ENCODE measurements around the gene NECTIN4. TPM values are rescaled to one million over a fixed set of nuclear protein-coding genes. Genes with fewer than 3 reads are reported as not detected.
"Not testable (repeated sequence)": the region's sequence is repeated elsewhere in the genome, so short reads cannot be mapped to it uniquely, and the experiment has no call there.

NECTIN4 gene
- total RNA-seq, 1 donor from 2014 or later = not detected

DNA sequence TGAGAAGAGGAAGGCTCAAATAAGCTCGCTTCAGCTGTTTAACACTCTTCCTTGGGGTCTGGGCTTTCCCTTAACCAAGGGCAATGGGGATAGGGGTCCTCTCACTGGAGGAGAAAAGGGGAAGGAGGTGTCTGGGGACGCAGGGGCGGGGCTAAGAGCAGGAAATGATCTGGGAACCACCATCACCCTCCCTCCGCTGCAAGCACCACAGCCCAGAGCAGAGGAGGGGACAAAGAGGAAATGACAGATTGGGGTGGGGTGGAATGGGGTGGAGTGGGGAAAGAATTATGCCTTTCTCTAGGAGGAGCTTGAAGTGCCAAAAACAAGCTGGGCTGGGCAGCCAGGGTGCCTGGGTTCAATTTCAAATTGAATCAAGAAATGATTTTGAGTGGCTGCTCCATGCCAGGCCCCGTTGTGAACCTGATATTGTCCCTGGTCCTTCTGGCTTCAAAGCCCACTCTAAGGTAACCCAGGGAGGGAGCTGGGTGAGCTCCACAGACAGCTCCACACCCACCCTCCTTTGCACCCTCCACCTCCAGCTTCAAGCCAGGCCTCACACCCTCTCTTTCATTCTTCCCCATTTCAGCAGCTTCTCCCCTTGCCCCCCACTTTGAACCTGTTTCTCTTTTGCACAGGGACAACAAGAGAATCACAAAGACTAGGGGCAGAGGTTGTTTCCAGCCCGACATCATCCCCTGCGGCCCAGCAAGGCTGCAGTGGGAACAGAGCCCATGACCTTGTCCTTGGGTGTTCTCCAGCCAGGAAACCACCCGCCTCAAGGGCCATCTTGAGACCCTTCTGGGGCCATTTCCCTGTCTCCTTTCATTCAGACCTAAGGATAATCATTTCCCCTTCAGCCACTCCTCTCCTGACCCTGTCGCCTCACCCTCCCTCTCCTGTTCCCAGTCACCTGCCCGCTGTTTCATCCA is 20.8 kb downstream of the NECTIN4 start:
- no peaks in the 10 kb centered on the region for H3K27me3 ChIP-seq
- no peaks in the 10 kb centered on the region for H3K4me1 ChIP-seq
- DNase-seq (ENCODE audit: low spot score in 2 of 2) = peak; percentile 58 to 76
- intact Hi-C loops (cut with DNase I) = no loop called here
- H3K36me3 ChIP-seq = no peaks in the 10 kb centered on the region
- TF ChIP-seq, protein P1, sequence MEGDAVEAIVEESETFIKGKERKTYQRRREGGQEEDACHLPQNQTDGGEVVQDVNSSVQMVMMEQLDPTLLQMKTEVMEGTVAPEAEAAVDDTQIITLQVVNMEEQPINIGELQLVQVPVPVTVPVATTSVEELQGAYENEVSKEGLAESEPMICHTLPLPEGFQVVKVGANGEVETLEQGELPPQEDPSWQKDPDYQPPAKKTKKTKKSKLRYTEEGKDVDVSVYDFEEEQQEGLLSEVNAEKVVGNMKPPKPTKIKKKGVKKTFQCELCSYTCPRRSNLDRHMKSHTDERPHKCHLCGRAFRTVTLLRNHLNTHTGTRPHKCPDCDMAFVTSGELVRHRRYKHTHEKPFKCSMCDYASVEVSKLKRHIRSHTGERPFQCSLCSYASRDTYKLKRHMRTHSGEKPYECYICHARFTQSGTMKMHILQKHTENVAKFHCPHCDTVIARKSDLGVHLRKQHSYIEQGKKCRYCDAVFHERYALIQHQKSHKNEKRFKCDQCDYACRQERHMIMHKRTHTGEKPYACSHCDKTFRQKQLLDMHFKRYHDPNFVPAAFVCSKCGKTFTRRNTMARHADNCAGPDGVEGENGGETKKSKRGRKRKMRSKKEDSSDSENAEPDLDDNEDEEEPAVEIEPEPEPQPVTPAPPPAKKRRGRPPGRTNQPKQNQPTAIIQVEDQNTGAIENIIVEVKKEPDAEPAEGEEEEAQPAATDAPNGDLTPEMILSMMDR (IDR thresholded peaks at IDR 0.05) = no peak
- H3K4me3 ChIP-seq = peak overlapping the region in 1 of 2 donors; percentile 50
- peak overlapping the region; percentile 11 to 61 for H3K27ac ChIP-seq
- H3K9me3 ChIP-seq = no peaks in the 10 kb centered on the region

DNA sequence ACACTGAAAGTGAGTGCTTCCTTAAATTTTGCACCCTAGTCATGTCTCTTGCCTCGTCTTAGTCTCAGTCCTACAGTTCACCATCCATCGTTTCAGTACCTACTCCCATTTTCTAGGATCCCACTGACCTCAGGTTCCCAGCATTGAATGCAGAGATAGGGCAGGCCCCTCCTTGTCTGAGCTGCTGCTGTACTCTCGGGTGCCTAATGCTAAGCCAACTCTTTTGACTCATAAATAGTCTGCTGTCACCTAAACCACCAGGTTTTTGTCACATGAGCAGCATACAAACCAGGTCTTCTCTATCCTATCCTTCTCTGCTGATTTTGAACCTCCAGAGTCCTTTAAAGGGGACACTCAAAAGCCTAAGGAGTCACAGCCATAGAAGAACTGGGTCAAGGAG is 22.7 kb downstream of the NECTIN4 start:
- no peak for DNase-seq (ENCODE audit: low spot score in 2 of 2)
- H3K27ac ChIP-seq = no peak overlapping the region
- intact Hi-C loops (cut with DNase I) = no loop called here
- no peaks in the 10 kb centered on the region for H3K9me3 ChIP-seq
- no peak overlapping the region for H3K4me3 ChIP-seq
- no peaks in the 10 kb centered on the region for H3K36me3 ChIP-seq
- H3K4me1 ChIP-seq = no peaks in the 10 kb centered on the region
- TF ChIP-seq, protein P1 (IDR thresholded peaks at IDR 0.05) = no peak
- H3K27me3 ChIP-seq = no peaks in the 10 kb centered on the region

DNA sequence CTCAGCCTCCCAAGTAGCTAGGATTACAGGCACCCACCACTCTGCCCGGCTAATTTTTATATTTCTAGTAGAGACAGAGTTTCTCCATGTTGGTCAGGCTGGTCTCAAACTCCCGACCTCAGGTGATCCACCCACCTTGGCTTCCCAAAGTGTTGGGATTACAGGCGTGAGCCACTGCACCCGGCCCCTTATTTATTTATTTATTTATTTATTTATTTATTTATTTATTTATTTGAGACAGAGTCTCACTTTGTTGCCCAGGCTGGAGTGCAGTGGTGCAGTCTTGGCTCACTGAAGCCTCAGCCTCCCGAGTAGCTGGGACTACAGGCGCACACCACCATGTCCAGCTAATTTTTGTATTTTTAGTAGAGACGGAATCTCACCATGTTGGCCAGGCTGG is 23.7 kb downstream of the NECTIN4 start:
- H3K27ac ChIP-seq; H3K4me3 ChIP-seq; H3K4me1 ChIP-seq; intact Hi-C loops (cut with DNase I); H3K9me3 ChIP-seq; DNase-seq (ENCODE audit: low spot score in 2 of 2); H3K27me3 ChIP-seq; H3K36me3 ChIP-seq: not testable (repeated sequence)

DNA sequence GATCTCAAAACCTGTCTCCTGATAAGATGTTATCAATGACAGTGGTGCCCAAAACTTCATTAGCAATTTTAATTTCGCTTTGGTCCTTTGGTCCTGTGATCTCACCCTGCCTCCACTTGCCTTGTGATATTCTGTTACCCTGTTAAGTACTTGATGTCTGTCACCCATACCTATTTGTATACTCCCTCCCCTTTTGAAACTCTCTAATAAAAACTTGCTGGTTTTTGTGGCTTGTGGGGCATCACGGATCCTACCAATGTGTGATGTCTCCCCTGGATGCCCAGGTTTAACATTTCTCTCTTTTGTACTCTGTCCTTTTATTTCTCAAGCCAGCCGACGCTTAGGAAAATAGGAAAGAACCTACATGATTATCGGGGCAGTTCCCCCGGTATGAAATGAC is 25.4 kb downstream of the NECTIN4 start:
- DNase-seq (ENCODE audit: low spot score in 2 of 2); H3K4me1 ChIP-seq; H3K27me3 ChIP-seq; H3K9me3 ChIP-seq; H3K36me3 ChIP-seq; intact Hi-C loops (cut with DNase I); H3K4me3 ChIP-seq; H3K27ac ChIP-seq: not testable (repeated sequence)

DNA sequence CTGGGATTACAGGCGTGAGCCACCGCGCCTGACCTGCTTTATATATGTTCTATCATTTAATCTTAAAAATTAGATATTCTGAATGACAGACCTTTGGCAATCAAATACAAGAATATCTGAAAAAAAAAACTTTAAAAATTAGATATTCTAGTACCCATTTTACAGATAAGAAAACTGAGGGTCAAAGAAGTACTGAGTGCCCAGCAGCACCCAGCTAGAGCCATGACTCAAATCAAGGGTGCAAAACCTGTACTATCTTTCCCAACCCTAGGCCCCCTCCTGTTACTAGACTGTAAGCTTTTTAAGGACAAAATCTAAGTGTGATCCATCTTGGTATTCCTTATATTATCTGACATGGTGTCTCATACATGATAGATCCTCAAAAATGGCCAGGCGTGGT is 27.9 kb downstream of the NECTIN4 start:
- H3K27ac ChIP-seq = no peak overlapping the region
- no peaks in the 10 kb centered on the region for H3K4me1 ChIP-seq
- TF ChIP-seq, protein P1 (IDR thresholded peaks at IDR 0.05) = no peak
- intact Hi-C loops (cut with DNase I) = no loop called here
- no peak overlapping the region for H3K4me3 ChIP-seq
- H3K9me3 ChIP-seq = no peaks in the 10 kb centered on the region
- H3K27me3 ChIP-seq = no peaks in the 10 kb centered on the region
- no peak for DNase-seq (ENCODE audit: low spot score in 2 of 2)
- H3K36me3 ChIP-seq = no peaks in the 10 kb centered on the region

DNA sequence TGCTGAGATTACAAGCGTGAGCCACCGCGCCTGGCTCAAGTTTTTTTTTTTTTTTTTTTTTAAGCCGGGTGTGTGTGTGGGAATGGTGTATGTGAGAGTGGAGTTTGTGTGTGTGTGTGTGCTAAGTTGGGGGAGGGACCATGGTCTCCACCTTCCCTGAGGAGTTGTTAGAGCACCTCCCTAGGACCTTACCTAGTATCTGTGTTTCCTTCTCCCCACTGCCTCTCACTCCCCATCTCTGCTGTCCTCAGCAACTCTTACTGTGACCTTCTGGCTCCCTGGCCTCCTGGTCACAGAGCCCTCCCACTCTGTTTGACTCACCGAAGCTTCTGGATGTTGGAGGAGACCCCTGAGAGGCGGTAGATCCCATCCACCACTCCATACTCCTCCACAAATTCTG is 30.1 kb downstream of the NECTIN4 start:
- no peaks in the 10 kb centered on the region for H3K27me3 ChIP-seq
- no peak overlapping the region for H3K4me3 ChIP-seq
- intact Hi-C loops (cut with DNase I) = no loop called here
- H3K9me3 ChIP-seq = no peaks in the 10 kb centered on the region
- DNase-seq (ENCODE audit: low spot score in 2 of 2) = no peak
- no peaks in the 10 kb centered on the region for H3K36me3 ChIP-seq
- TF ChIP-seq, protein P1 (IDR thresholded peaks at IDR 0.05) = no peak
- H3K4me1 ChIP-seq = no peaks in the 10 kb centered on the region
- H3K27ac ChIP-seq = no peak overlapping the region
